KMS-11 (cell line): Measurements from ENCODE around the gene ACO2.

Experiments
- H2AFZ ChIP-seq: fragments of 200-600 bp; sonication (generic); 2 replicates; pipeline ENCODE4 v1.6.1; 2016; ENCODE audit warnings: antibody characterized with exemption, mixed run types, low read depth
- H3K27ac ChIP-seq: fragments of 200-600 bp; sonication (generic); 2 replicates; pipeline ENCODE4 v1.6.1; 2016; ENCODE audit warnings: mild to moderate bottlenecking, mixed run types
- H3K27me3 ChIP-seq: fragments of 200-600 bp; sonication (generic); 2 replicates; pipeline ENCODE4 v1.6.1; 2017; ENCODE audit warnings: mild to moderate bottlenecking, low read depth, mixed run types, moderate library complexity; ENCODE audit not compliant: insufficient read depth
- H3K36me3 ChIP-seq: fragments of 200-600 bp; sonication (generic); 2 replicates; pipeline ENCODE4 v1.6.1; 2017; ENCODE audit warnings: mild to moderate bottlenecking, mixed run types; ENCODE audit not compliant: insufficient read depth
- H3K4me1 ChIP-seq: fragments of 200-600 bp; sonication (generic); 2 replicates; pipeline ENCODE4 v1.6.1; 2016; ENCODE audit warnings: mild to moderate bottlenecking, low read depth, mixed run types; ENCODE audit not compliant: poor library complexity, severe bottlenecking
- H3K4me2 ChIP-seq: fragments of 200-600 bp; sonication (generic); 2 replicates; pipeline ENCODE4 v1.7.0; 2016; ENCODE audit warnings: mild to moderate bottlenecking, mixed run types
- H3K4me3 ChIP-seq: fragments of 200-600 bp; sonication (generic); IDR thresholded peaks from 2 replicates; pipeline ENCODE4 v1.6.1; 2017; ENCODE audit warnings: low read depth, low read length, mixed read lengths; ENCODE audit not compliant: insufficient read depth
- H3K79me2 ChIP-seq: fragments of 200-600 bp; sonication (generic); 2 replicates; pipeline ENCODE4 v1.6.1; 2016; ENCODE audit warnings: low read depth, mixed run types; ENCODE audit not compliant: insufficient read depth
- H3K9ac ChIP-seq: fragments of 200-600 bp; sonication (generic); 2 replicates; pipeline ENCODE4 v1.6.1; 2016; ENCODE audit warnings: mild to moderate bottlenecking, mixed run types
- H4K20me1 ChIP-seq: fragments of 200-600 bp; sonication (generic); 2 replicates; pipeline ENCODE4 v1.6.1; 2016; ENCODE audit warnings: mild to moderate bottlenecking, mixed run types; ENCODE audit not compliant: insufficient read depth
- TF ChIP-seq, protein P1 (sequence below): fragments of 200-600 bp; sonication (generic); conservative IDR thresholded peaks from 2 replicates; pipeline ENCODE4 v1.6.1; 2017; ENCODE audit warnings: low read depth, mild to moderate bottlenecking, antibody characterized with exemption, low read length, moderate library complexity, mixed read lengths

The ACO2 gene

DNA sequence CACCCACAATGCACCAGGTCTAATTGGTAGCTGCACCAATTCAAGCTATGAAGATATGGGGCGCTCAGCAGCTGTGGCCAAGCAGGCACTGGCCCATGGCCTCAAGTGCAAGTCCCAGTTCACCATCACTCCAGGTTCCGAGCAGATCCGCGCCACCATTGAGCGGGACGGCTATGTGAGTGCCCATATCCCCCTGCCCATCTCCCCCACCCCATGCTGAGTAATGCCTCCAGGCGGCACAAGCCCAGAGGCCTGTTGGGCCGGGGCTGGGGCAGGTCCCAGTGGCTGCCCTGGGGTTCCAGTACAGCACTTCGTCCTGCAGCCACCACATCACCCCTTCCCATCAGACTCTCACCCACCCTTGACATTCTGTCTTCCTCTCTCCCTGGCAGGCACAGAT lies 53.9 kb downstream of the ACO2 start:
- no peak overlapping the region for H3K4me2 ChIP-seq
- H2AFZ ChIP-seq: no peak overlapping the region
- H3K27ac ChIP-seq: no peak overlapping the region
- no peaks in the 10 kb centered on the region for H4K20me1 ChIP-seq
- no peak overlapping the region for H3K9ac ChIP-seq
- no peaks in the 10 kb centered on the region for H3K4me1 ChIP-seq
- no peaks in the 10 kb centered on the region for H3K27me3 ChIP-seq
- H3K36me3 ChIP-seq: no peaks in the 10 kb centered on the region; the same call in 1 of the 2 replicates
- TF ChIP-seq, protein P1, sequence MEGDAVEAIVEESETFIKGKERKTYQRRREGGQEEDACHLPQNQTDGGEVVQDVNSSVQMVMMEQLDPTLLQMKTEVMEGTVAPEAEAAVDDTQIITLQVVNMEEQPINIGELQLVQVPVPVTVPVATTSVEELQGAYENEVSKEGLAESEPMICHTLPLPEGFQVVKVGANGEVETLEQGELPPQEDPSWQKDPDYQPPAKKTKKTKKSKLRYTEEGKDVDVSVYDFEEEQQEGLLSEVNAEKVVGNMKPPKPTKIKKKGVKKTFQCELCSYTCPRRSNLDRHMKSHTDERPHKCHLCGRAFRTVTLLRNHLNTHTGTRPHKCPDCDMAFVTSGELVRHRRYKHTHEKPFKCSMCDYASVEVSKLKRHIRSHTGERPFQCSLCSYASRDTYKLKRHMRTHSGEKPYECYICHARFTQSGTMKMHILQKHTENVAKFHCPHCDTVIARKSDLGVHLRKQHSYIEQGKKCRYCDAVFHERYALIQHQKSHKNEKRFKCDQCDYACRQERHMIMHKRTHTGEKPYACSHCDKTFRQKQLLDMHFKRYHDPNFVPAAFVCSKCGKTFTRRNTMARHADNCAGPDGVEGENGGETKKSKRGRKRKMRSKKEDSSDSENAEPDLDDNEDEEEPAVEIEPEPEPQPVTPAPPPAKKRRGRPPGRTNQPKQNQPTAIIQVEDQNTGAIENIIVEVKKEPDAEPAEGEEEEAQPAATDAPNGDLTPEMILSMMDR: no peak
- no peak overlapping the region for H3K4me3 ChIP-seq
- no peaks in the 10 kb centered on the region for H3K79me2 ChIP-seq

DNA sequence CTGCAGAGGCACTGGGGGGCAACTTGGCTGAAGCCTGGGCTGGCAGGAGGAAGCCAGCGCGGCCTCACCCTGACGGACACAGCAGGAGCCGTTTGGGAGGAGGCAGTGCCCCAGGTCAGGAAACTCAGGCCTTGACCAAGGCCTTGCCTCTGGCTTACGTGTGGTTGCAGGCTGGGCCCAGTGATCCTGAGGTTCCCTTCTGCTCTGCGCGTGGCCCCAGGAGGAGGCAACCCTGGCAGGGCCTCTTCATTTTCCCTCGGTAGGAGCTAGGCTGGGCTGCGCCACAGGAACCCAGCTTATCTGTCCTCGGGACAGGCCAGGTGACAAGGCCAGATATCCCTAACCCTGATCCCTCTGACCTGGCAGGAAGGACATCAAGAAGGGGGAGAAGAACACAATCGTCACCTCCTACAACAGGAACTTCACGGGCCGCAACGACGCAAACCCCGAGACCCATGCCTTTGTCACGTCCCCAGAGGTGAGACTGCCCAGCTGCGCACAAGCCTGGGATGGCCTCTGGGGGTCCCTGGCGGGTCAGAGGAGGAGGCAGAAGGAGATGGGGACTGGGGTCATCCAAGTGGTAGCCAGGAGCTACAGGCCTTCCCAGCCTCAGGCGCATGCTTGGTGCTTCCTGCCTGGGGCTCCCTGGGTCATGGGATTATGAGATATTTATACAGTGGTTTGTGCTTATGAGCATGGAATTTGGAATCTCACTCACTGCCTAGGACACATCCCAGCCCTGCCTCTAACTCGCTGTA lies 54.7 kb downstream of the ACO2 start:
- Histone ChIP-seq H3K27me3 (no peaks in the 10 kb centered on the region), H3K9ac (no peak overlapping the region), H3K79me2 (no peaks in the 10 kb centered on the region), H3K4me1 (no peaks in the 10 kb centered on the region), H2AFZ (no peak overlapping the region), H4K20me1 (no peaks in the 10 kb centered on the region), H3K36me3 (peaks cover 5% of the 10 kb centered on the region; the same call in 1 of the 2 replicates), H3K4me3 (no peak overlapping the region), H3K27ac (no peak overlapping the region), H3K4me2 (no peak overlapping the region)
- TF ChIP-seq, protein P1: no peak

DNA sequence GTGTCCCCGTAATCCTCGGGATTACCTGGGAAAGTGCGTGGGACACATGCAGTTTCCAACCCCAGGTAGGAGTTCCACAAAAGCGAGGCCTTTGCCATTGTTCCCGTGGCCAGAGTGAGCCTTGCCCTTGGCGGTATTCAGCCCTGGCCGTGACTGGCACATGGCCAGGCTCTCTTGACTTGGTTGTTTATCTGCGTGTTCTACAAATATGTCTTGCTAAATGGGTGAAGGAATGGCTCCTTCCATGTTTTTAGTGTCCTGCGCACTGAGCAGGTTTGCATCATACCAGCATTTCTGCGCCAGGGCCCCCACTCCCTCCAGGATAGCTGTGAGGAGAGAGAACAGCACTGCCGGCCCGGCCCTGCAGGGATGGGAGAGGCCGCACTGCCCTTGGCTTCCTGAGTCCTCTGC lies 55.3 kb downstream of the ACO2 start:
- H3K4me3 ChIP-seq: no peak overlapping the region
- H3K27me3 ChIP-seq: no peaks in the 10 kb centered on the region
- H4K20me1 ChIP-seq: no peaks in the 10 kb centered on the region
- H3K79me2 ChIP-seq: no peaks in the 10 kb centered on the region
- H3K9ac ChIP-seq: no peak overlapping the region
- H3K4me1 ChIP-seq: no peaks in the 10 kb centered on the region
- TF ChIP-seq, protein P1: no peak
- H3K4me2 ChIP-seq: no peak overlapping the region
- peaks cover 5% of the 10 kb centered on the region; the same call in 1 of the 2 replicates for H3K36me3 ChIP-seq
- H2AFZ ChIP-seq: no peak overlapping the region
- no peak overlapping the region; the same call in 1 of the 2 replicates for H3K27ac ChIP-seq

DNA sequence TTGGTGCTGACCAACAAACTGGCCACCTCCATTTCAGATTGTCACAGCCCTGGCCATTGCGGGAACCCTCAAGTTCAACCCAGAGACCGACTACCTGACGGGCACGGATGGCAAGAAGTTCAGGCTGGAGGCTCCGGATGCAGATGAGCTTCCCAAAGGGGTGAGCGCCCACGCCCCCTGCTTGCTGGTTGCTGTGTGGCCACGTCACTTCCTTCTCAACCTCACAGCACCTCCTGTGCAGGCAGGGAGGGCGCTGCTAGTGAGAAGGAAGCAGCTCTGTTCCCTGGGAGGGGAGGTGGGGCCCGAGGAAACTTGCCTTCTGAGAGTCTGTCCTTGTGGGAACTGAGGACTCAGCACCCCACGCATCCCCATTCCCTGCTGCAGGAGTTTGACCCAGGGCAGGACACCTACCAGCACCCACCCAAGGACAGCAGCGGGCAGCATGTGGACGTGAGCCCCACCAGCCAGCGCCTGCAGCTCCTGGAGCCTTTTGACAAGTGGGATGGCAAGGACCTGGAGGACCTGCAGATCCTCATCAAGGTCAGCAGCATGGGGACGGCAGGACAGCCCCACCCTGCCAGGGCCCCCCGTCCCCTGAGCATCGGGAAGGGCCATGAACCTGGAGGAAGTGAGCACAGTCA lies 56.0 kb downstream of the ACO2 start:
- Histone ChIP-seq H3K9ac (no peak overlapping the region), H4K20me1 (no peaks in the 10 kb centered on the region), H3K27ac (no peak overlapping the region; the same call in 1 of the 2 replicates), H3K79me2 (no peaks in the 10 kb centered on the region), H3K27me3 (no peaks in the 10 kb centered on the region), H3K4me3 (no peak overlapping the region), H2AFZ (no peak overlapping the region), H3K4me1 (no peaks in the 10 kb centered on the region), H3K4me2 (no peak overlapping the region), H3K36me3 (peaks cover 5% of the 10 kb centered on the region; the same call in 1 of the 2 replicates)
- TF ChIP-seq, protein P1: no peak
